ENCODE measurements around the gene CLP1.
A peak's percentile ranks its signal among the peaks of the same experiment; 100 is the strongest.

The CLP1 gene

GRCh38 chr11:57639321-57640067 is 18.1 kb upstream of the CLP1 start:
- peak; percentile 18 for DNase-seq (ENCODE audit: low read depth)
- TF ChIP-seq CTCF (conservative IDR thresholded peaks at IDR 0.05; ENCODE audit: control insufficient read depth, insufficient read depth, low read depth, low read length): no peak
- peak overlapping the region; percentile 97 for H3K4me3 ChIP-seq (ENCODE audit: control insufficient read depth, low read depth, low read length)

- H3K4me3 ChIP-seq (ENCODE audit: control insufficient read depth, low read depth, low read length): peak overlapping the region; percentile 97
- DNase-seq (ENCODE audit: low read depth): no peak
Measured at GRCh38 chr11:57640068-57640800, 17.3 kb upstream of the CLP1 start.

GRCh38 chr11:57641011-57641807 is 16.4 kb upstream of the CLP1 start:
- TF ChIP-seq CTCF (conservative IDR thresholded peaks at IDR 0.05; ENCODE audit: control insufficient read depth, insufficient read depth, low read depth, low read length): peak; percentile 70
- DNase-seq (ENCODE audit: low read depth): peak; percentile 75
- no peak overlapping the region for H3K4me3 ChIP-seq (ENCODE audit: control insufficient read depth, low read depth, low read length)

More at GRCh38 chr11:57640068-57640800, 17.3 kb upstream of the CLP1 start:
- TF ChIP-seq CTCF (conservative IDR thresholded peaks at IDR 0.05; ENCODE audit: control insufficient read depth, insufficient read depth, low read depth, low read length): no peak

GRCh38 chr11:57643802-57644201 is 13.8 kb upstream of the CLP1 start:
- peak; percentile 12 for TF ChIP-seq CTCF (conservative IDR thresholded peaks at IDR 0.05; ENCODE audit: control insufficient read depth, insufficient read depth, low read depth, low read length)
- DNase-seq (ENCODE audit: low read depth): no peak
- no peak overlapping the region for H3K4me3 ChIP-seq (ENCODE audit: control insufficient read depth, low read depth, low read length)

- peak; percentile 79 for TF ChIP-seq CTCF (conservative IDR thresholded peaks at IDR 0.05; ENCODE audit: control insufficient read depth, insufficient read depth, low read depth, low read length)
- H3K4me3 ChIP-seq (ENCODE audit: control insufficient read depth, low read depth, low read length): no peak overlapping the region
- peak; percentile 73 for DNase-seq (ENCODE audit: low read depth)
Measured at GRCh38 chr11:57644748-57645688, 12.5 kb upstream of the CLP1 start.
